Suprapubic skin (tissue), 4 donors: ENCODE measurements around the gene UTF1.

ENCODE experiments used
- EP300 ChIP-seq: sonication (generic); formaldehyde crosslinking; IDR thresholded peaks from one replicate; pipeline ENCODE4 v1.6.1; 2017; ENCODE audit warnings: antibody characterized with exemption
- POLR2A ChIP-seq, 2 donors: fragments of 450-650 bp; IDR thresholded peaks; one replicate each; pipeline ENCODE4 v1.6.1; 2017; ENCODE audit warnings: antibody characterized with exemption in 2 of 2, mild to moderate bottlenecking in 2 of 2, moderate library complexity in 2 of 2
- POLR2AphosphoS5 ChIP-seq, 3 donors: sonication (generic); formaldehyde crosslinking; IDR thresholded peaks; one replicate each; pipeline ENCODE4 v1.6.1; 2017; ENCODE audit warnings: antibody characterized with exemption in 3 of 3
- TF ChIP-seq, protein P1 (sequence below), 2 donors: fragments of 200-600 bp in 1 of 2; fragments of 450-650 bp in 1 of 2; sonication (generic) in 1 of 2; IDR thresholded peaks; one replicate each; pipeline ENCODE4 v1.5.1; 2016 to 2019; ENCODE audit warnings: antibody characterized with exemption in 2 of 2, mild to moderate bottlenecking in 1 of 2, moderate library complexity in 1 of 2

DNA sequence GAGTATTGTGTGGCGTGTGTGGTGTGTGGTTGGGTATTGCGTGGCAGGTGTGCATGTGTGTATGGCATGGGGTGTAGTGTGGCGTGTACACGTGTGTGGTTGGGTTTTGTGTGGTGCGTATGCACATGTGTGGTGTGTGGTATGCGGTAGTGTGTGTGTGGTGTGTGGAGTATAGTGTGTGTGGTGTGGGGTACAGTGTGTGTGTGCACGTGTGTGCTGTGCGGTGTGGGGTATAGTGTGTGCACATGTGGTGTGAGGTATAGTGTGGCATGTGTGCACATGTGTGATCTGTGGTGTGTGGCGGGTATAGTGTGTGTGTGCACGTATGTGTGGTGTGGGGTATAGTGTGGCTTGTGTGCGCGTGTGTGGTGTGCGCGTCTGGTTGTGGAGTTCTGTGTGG lies 20.9 kb upstream of the UTF1 start:
- TF ChIP-seq POLR2A (IDR thresholded peaks at IDR 0.05) (no peak), POLR2AphosphoS5 (IDR thresholded peaks at IDR 0.05) (no peak), EP300 (no peak)
- TF ChIP-seq, protein P1, sequence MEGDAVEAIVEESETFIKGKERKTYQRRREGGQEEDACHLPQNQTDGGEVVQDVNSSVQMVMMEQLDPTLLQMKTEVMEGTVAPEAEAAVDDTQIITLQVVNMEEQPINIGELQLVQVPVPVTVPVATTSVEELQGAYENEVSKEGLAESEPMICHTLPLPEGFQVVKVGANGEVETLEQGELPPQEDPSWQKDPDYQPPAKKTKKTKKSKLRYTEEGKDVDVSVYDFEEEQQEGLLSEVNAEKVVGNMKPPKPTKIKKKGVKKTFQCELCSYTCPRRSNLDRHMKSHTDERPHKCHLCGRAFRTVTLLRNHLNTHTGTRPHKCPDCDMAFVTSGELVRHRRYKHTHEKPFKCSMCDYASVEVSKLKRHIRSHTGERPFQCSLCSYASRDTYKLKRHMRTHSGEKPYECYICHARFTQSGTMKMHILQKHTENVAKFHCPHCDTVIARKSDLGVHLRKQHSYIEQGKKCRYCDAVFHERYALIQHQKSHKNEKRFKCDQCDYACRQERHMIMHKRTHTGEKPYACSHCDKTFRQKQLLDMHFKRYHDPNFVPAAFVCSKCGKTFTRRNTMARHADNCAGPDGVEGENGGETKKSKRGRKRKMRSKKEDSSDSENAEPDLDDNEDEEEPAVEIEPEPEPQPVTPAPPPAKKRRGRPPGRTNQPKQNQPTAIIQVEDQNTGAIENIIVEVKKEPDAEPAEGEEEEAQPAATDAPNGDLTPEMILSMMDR (IDR thresholded peaks at IDR 0.05) = no peak
